RWPE2 (cell line): ENCODE data around the gene ATP2A3.
A peak's percentile ranks its signal among the peaks of the same experiment; 100 is the strongest.

ENCODE experiments used
- ATAC-seq: fragments of 200-7000 bp; cut with Tn5 transposase; 3 replicates; pipeline ENCODE4 v1.9.1; 2021; ENCODE audit warnings: low read depth
- DNase-seq: peaks from one replicate; pipeline ENCODE4 v3.0.0-alpha.2; 2020; ENCODE audit warnings: low spot score
- H3K27ac ChIP-seq: fragments of 450-650 bp; 2 replicates; pipeline ENCODE4 v1.5.1; 2017; ENCODE audit warnings: mild to moderate bottlenecking; ENCODE audit not compliant: poor library complexity, severe bottlenecking
- H3K27me3 ChIP-seq: fragments of 250-450 bp; sonication (Bioruptor Pico); 2 replicates; pipeline ENCODE4 v1.5.1; 2021; ENCODE audit warnings: mild to moderate bottlenecking, moderate library complexity; ENCODE audit not compliant: insufficient read depth, poor library complexity, severe bottlenecking
- H3K36me3 ChIP-seq: fragments of 250-450 bp; sonication (Bioruptor Pico); 2 replicates; pipeline ENCODE4 v1.5.1; 2020; ENCODE audit warnings: low read depth, mild to moderate bottlenecking, moderate library complexity
- H3K4me1 ChIP-seq: fragments of 250-450 bp; sonication (Bioruptor Pico); 2 replicates; pipeline ENCODE4 v1.5.1; 2021; ENCODE audit warnings: mild to moderate bottlenecking, moderate library complexity; ENCODE audit not compliant: insufficient read depth, poor library complexity, severe bottlenecking
- H3K4me3 ChIP-seq: fragments of 250-450 bp; sonication (Bioruptor Pico); 2 replicates; pipeline ENCODE4 v1.5.1; 2021; ENCODE audit warnings: mild to moderate bottlenecking, moderate library complexity; ENCODE audit not compliant: severe bottlenecking
- H3K9me3 ChIP-seq: fragments of 250-450 bp; sonication (Bioruptor Pico); 2 replicates; pipeline ENCODE4 v1.5.1; 2021; ENCODE audit warnings: mild to moderate bottlenecking, moderate library complexity; ENCODE audit not compliant: severe bottlenecking
- CTCF ChIP-seq: fragments of 450-650 bp; IDR thresholded peaks from one replicate; pipeline ENCODE4 v1.5.1; 2017; ENCODE audit warnings: mild to moderate bottlenecking, moderate library complexity; ENCODE audit not compliant: poor library complexity, severe bottlenecking

Gene ATP2A3

GRCh38 chr17:3890082-3890877 lies 74.0 kb downstream of the ATP2A3 start:
- H3K4me3 ChIP-seq: no peak overlapping the region
- H3K27me3 ChIP-seq: no peaks in the 10 kb centered on the region
- peak; percentile 53 for ATAC-seq
- no peaks in the 10 kb centered on the region for H3K36me3 ChIP-seq
- peaks cover 40% of the 10 kb centered on the region for H3K4me1 ChIP-seq
- TF ChIP-seq CTCF: no peak
- H3K27ac ChIP-seq: peak overlapping the region; percentile 78
- peak; percentile 86 for DNase-seq
- no peaks in the 10 kb centered on the region for H3K9me3 ChIP-seq

GRCh38 chr17:3889325-3890012 lies 74.8 kb downstream of the ATP2A3 start:
- ATAC-seq (no peak), DNase-seq (no peak)
- Histone ChIP-seq H3K9me3 (no peaks in the 10 kb centered on the region), H3K36me3 (no peaks in the 10 kb centered on the region), H3K27me3 (no peaks in the 10 kb centered on the region), H3K27ac (peak overlapping the region; percentile 78), H3K4me1 (peaks cover 35% of the 10 kb centered on the region), H3K4me3 (no peak overlapping the region)
- TF ChIP-seq CTCF: no peak

GRCh38 chr17:3888343-3889171 lies 75.7 kb downstream of the ATP2A3 start:
- no peaks in the 10 kb centered on the region for H3K27me3 ChIP-seq
- no peaks in the 10 kb centered on the region for H3K9me3 ChIP-seq
- DNase-seq (peak; percentile 87), ATAC-seq (peak; percentile 57)
- TF ChIP-seq CTCF: no peak
- peak overlapping the region; percentile 78 for H3K27ac ChIP-seq
- peaks cover 35% of the 10 kb centered on the region for H3K4me1 ChIP-seq
- H3K36me3 ChIP-seq: no peaks in the 10 kb centered on the region
- H3K4me3 ChIP-seq: no peak overlapping the region

- TF ChIP-seq CTCF: no peak
- no peaks in the 10 kb centered on the region for H3K36me3 ChIP-seq
- H3K27ac ChIP-seq: peak overlapping the region; percentile 78
- H3K9me3 ChIP-seq: no peaks in the 10 kb centered on the region
- ATAC-seq (no peak), DNase-seq (no peak)
- H3K4me1 ChIP-seq: peaks cover 35% of the 10 kb centered on the region
- H3K4me3 ChIP-seq: no peak overlapping the region
- H3K27me3 ChIP-seq: no peaks in the 10 kb centered on the region
Measured at GRCh38 chr17:3887804-3888203, 76.4 kb downstream of the ATP2A3 start.
